Measurements from ENCODE around the gene NUF2.

GRCh38 chr1:163273766-163274441 is 47.9 kb upstream of the NUF2 start:
- TF ChIP-seq EZH2 (IDR thresholded peaks at IDR 0.05; ENCODE audit: insufficient read depth, poor library complexity, severe bottlenecking) (no peak), EZH2phosphoT487 (IDR thresholded peaks at IDR 0.05; ENCODE audit: insufficient read depth, low read depth) (no peak)
